Ishikawa (cell line): ENCODE measurements around the gene SGCG.

Experiments used
- CEBPB ChIP-seq: IDR thresholded peaks from 2 replicates; pipeline ENCODE4 v1.6.1; 2012
- CREB1 ChIP-seq: IDR thresholded peaks from 2 replicates; pipeline ENCODE4 v1.6.1; 2012; ENCODE audit warnings: low read depth
- EGR1 ChIP-seq: IDR thresholded peaks from 2 replicates; pipeline ENCODE4 v1.6.1; 2012
- EP300 ChIP-seq: IDR thresholded peaks from 2 replicates; pipeline ENCODE4 v1.6.1; 2012; ENCODE audit warnings: borderline replicate concordance
- FOXM1 ChIP-seq: IDR thresholded peaks from 2 replicates; pipeline ENCODE4 v1.6.1; 2012; ENCODE audit warnings: low read depth, borderline replicate concordance
- NFIC ChIP-seq: IDR thresholded peaks from 2 replicates; pipeline ENCODE4 v1.6.1; 2012
- RAD21 ChIP-seq: IDR thresholded peaks from 2 replicates; pipeline ENCODE4 v1.6.1; 2012; ENCODE audit warnings: low read depth
- TAF1 ChIP-seq: IDR thresholded peaks from 2 replicates; pipeline ENCODE4 v1.6.1; 2012; ENCODE audit warnings: low read depth, mild to moderate bottlenecking
- TCF12 ChIP-seq: IDR thresholded peaks from 2 replicates; pipeline ENCODE4 v1.6.1; 2012; ENCODE audit warnings: low read depth
- TEAD4 ChIP-seq: IDR thresholded peaks from 2 replicates; pipeline ENCODE4 v1.6.1; 2012
- YY1 ChIP-seq: IDR thresholded peaks from 2 replicates; pipeline ENCODE4 v1.6.1; 2012; ENCODE audit warnings: low read depth
- ZBTB7A ChIP-seq: IDR thresholded peaks from 2 replicates; pipeline ENCODE4 v1.6.1; 2012; ENCODE audit warnings: low read depth
- TF ChIP-seq, protein P1 (sequence below): IDR thresholded peaks from 2 replicates; pipeline ENCODE4 v1.6.1; 2012
- TF ChIP-seq, protein P2 (sequence below): IDR thresholded peaks from 2 replicates; pipeline ENCODE4 v1.6.1; 2012
- TF ChIP-seq, protein P3 (sequence below): IDR thresholded peaks from 2 replicates; pipeline ENCODE4 v1.6.1; 2012; ENCODE audit warnings: low read depth, mild to moderate bottlenecking

SGCG gene

DNA sequence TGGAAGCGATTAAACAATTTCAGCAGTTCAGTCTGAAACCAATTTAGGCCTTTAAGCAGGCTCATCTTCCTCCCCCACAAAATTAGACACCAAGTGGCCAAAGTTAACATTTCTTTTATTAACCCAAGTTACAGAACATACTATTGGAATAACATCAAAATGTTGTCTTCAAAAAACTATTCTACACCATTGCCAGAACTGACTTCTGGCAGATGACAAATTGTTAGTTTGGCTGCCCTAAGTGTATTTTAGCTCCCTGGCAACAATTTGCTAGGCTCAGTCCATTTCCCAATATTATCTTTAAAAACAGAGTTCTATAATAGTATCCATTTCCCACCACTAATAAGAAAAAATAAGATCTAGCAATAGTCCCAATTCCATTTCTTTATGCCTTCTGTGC lies 107.8 kb downstream of the SGCG start:
- TF ChIP-seq, protein P1, sequence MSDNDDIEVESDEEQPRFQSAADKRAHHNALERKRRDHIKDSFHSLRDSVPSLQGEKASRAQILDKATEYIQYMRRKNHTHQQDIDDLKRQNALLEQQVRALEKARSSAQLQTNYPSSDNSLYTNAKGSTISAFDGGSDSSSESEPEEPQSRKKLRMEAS = no peak
- TF ChIP-seq TEAD4 = no peak
- no peak for TF ChIP-seq ZBTB7A
- no peak for TF ChIP-seq CREB1
- no peak for TF ChIP-seq EGR1
- TF ChIP-seq YY1 = no peak
- TF ChIP-seq TAF1 = no peak
- no peak for TF ChIP-seq CEBPB
- no peak for TF ChIP-seq RAD21
- TF ChIP-seq, protein P2, sequence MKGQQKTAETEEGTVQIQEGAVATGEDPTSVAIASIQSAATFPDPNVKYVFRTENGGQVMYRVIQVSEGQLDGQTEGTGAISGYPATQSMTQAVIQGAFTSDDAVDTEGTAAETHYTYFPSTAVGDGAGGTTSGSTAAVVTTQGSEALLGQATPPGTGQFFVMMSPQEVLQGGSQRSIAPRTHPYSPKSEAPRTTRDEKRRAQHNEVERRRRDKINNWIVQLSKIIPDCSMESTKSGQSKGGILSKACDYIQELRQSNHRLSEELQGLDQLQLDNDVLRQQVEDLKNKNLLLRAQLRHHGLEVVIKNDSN = no peak
- no peak for TF ChIP-seq TCF12
- no peak for TF ChIP-seq EP300
- no peak for TF ChIP-seq NFIC
- TF ChIP-seq FOXM1 = no peak
- TF ChIP-seq, protein P3, sequence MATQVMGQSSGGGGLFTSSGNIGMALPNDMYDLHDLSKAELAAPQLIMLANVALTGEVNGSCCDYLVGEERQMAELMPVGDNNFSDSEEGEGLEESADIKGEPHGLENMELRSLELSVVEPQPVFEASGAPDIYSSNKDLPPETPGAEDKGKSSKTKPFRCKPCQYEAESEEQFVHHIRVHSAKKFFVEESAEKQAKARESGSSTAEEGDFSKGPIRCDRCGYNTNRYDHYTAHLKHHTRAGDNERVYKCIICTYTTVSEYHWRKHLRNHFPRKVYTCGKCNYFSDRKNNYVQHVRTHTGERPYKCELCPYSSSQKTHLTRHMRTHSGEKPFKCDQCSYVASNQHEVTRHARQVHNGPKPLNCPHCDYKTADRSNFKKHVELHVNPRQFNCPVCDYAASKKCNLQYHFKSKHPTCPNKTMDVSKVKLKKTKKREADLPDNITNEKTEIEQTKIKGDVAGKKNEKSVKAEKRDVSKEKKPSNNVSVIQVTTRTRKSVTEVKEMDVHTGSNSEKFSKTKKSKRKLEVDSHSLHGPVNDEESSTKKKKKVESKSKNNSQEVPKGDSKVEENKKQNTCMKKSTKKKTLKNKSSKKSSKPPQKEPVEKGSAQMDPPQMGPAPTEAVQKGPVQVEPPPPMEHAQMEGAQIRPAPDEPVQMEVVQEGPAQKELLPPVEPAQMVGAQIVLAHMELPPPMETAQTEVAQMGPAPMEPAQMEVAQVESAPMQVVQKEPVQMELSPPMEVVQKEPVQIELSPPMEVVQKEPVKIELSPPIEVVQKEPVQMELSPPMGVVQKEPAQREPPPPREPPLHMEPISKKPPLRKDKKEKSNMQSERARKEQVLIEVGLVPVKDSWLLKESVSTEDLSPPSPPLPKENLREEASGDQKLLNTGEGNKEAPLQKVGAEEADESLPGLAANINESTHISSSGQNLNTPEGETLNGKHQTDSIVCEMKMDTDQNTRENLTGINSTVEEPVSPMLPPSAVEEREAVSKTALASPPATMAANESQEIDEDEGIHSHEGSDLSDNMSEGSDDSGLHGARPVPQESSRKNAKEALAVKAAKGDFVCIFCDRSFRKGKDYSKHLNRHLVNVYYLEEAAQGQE = no peak

DNA sequence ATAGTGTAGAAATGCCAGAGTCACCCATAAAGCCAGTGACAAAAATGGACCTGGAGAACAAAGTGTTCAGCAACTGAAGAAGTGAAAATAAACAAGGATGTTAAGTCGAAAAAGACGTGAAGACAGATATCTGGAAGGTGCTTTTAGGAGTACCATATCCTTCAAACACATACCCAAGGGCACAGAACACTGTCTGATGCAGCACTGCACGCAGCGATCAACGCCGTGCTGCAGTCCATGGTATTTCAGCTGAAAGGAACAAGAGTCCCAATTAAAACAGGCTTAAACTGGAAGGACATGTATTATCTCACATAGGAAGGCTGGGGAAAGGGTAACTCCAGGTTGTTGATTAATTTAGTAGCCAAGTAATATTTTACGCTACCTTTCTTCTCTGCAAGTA lies 108.2 kb downstream of the SGCG start:
- TF ChIP-seq EGR1 (no peak), TCF12 (no peak), NFIC (no peak), TAF1 (no peak), RAD21 (no peak), YY1 (no peak), TEAD4 (no peak), FOXM1 (no peak), CEBPB (no peak)
- TF ChIP-seq, protein P3 = no peak
- TF ChIP-seq, protein P1 = no peak

DNA sequence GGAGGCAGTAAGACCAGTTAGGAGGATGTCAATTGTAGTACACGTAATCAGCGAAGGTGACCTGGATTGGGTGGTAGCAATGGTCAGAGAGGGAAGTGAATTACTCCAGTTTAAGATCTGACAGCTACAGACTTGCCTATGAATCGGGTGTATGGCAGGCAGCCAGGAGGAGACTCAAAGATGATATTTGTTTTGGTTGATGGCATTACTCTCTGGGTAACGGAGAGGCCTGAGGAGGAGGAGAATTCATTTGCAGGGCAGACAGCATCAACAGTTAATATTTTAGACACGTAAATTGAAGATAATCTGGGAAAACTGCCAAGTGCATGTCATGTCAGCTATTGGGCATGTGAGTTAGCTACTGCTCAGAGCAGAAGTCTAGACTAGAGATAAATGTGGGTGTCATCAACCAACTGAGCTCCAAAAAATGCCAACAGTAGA lies 109.2 kb downstream of the SGCG start:
- TF ChIP-seq EGR1 (no peak), TCF12 (no peak), RAD21 (no peak), ZBTB7A (no peak), EP300 (no peak), CEBPB (no peak), FOXM1 (no peak), TAF1 (no peak), NFIC (no peak)
- TF ChIP-seq, protein P3 = no peak
- TF ChIP-seq, protein P2 = no peak

DNA sequence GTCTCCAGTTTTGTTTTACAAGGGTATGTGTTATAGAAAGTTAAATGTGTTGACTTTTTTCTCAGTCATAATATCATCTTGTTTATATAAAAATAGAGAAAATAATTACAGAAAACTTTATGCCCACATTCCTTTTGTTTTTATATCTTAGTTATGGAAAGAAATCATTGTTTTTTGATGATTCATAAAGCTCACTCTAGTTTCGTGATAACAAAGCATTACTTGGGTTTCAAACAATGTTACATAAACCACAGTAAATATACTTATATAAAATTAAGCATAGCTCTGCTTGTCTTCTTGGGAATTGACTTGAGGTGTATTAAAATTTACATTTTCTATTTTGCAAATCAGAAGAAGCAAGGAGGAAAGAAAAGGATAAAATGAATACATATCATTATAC lies 111.8 kb downstream of the SGCG start:
- TF ChIP-seq NFIC = no peak
- no peak for TF ChIP-seq YY1
- TF ChIP-seq, protein P1 = no peak
- TF ChIP-seq, protein P3 = no peak
- TF ChIP-seq ZBTB7A = no peak
- no peak for TF ChIP-seq FOXM1
- no peak for TF ChIP-seq TAF1
- TF ChIP-seq CEBPB = no peak
- no peak for TF ChIP-seq RAD21
- no peak for TF ChIP-seq TEAD4
- TF ChIP-seq, protein P2 = no peak
- TF ChIP-seq CREB1 = no peak
- TF ChIP-seq EP300 = no peak
- TF ChIP-seq EGR1 = no peak
